ENCODE data around the gene MXI1. TPM values are rescaled to one million over a fixed set of nuclear protein-coding genes. Genes with fewer than 3 reads are reported as not detected.

The MXI1 gene
- total and polyA plus RNA-seq, 7 experiments from 2014 or later: 36.6 to 57.1 (median 52.7) TPM

DNA sequence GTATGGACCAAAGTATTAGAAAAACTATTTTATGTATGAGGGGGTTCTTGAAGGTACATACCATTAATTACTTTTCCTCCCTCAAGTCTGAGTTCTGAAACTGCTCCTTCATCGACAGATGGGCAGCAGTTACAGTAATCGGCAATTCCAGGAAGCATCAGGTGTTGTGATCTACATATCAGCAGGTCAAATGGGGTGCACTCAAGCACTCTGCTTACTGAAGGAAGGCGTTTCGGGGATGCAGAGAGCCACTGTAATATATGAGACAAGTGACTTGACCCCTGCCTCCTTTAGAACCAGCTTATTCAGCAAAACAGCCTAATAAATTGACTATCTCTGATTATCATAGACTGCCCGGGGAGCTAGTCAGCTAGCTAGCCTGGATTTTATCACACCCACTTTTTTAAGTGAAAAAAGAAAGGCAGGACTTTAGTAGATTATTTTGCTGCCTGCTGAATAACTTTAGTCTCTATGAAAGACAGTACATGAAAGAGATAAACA is 93.1 kb downstream of the MXI1 start:
- ChIA-PET POLR2A (interaction anchor here (0.6 to 6.8 kb wide), 4 partner anchors 18 to 217 kb away, joined by 3 to 68 read pairs (median 4); partner anchors contain the start of gene MXI1), CTCF (no interaction called here)
- no peaks in the 10 kb centered on the region for H3K27me3 ChIP-seq (ENCODE audit: control insufficient read depth in 2 of 2, insufficient read depth in 2 of 2, low read length in 2 of 2)
- peaks cover 14 to 59% (median 39%) of the 10 kb centered on the region in 3 experiments for H3K36me3 ChIP-seq (ENCODE audit: control insufficient read depth in 2 of 3, insufficient read depth in 3 of 3, low read length in 3 of 3)
- DNase-seq: no peak
- peaks cover 29 to 87% (median 68%) of the 10 kb centered on the region in 7 donors for H3K4me1 Mint-ChIP-seq
- H3K9me3 ChIP-seq (ENCODE audit: control insufficient read depth in 2 of 3, low read length in 3 of 3): no peaks in the 10 kb centered on the region
- no peak overlapping the region for H3K27ac ChIP-seq (ENCODE audit: low read depth, low read length)
- peaks cover 28 to 38% of the 10 kb centered on the region in 2 donors for H3K4me1 ChIP-seq (ENCODE audit: control insufficient read depth in 2 of 2, insufficient read depth in 2 of 2, low read length in 2 of 2)
- H3K27ac Mint-ChIP-seq: peak overlapping the region in 7 of 9 donors; percentile 6 to 60 (median 48)
- no peak overlapping the region for H3K4me3 ChIP-seq (ENCODE audit: low read length)
- no peak for ATAC-seq
- intact Hi-C loops (cut with micrococcal nuclease): loop anchor here (5.0 to 10.0 kb wide), 3 partner anchors 293 to 444 kb away; partner anchors contain the start of gene ADD3 (in 1 of the 2)
- H3K4me3 Mint-ChIP-seq: peak overlapping the region in 7 of 10 donors; percentile 14 to 61 (median 33)
- H3K27me3 Mint-ChIP-seq: no peaks in the 10 kb centered on the region
- peaks cover 18 to 43% (median 27%) of the 10 kb centered on the region in 5 donors for H3K36me3 Mint-ChIP-seq
- peaks cover 0 to 4% (median 0%) of the 10 kb centered on the region in 11 donors for H3K9me3 Mint-ChIP-seq

DNA sequence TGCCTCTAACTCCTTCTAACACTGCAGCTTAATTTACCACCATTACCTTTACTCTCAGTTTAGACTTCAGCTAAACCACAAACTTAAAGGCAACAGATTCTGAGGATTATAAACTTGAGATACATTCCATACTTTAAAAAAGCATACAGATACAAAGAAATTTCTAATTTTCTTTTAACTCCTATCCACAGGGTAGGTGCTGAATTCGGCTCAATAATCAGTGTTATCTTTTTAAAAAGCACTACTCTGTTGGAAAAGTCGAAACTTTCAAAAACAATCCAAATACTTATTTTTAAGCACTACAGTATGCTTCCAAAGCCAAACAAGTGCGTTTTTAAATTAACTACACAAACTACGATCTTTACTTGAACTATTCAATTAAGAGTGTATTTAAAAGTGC is 96.3 kb downstream of the MXI1 start:
- Mint-ChIP-seq H3K4me3 (peak overlapping the region; percentile 87 to 99 (median 97)), H3K4me1 (peaks cover 26 to 71% (median 63%) of the 10 kb centered on the region in 7 donors), H3K9me3 (peaks cover 0 to 4% (median 0%) of the 10 kb centered on the region in 11 donors), H3K36me3 (peaks cover 4 to 21% (median 10%) of the 10 kb centered on the region in 5 donors), H3K27ac (peak overlapping the region; percentile 77 to 100 (median 93)), H3K27me3 (no peaks in the 10 kb centered on the region)
- intact Hi-C loops (cut with micrococcal nuclease): loop anchor here (1.0 to 10.0 kb wide), 9 partner anchors 8 to 441 kb away; partner anchors contain the start of gene ADD3 (in 2 of the 2)
- H3K4me1 ChIP-seq (ENCODE audit: control insufficient read depth in 2 of 2, insufficient read depth in 2 of 2, low read length in 2 of 2): peaks cover 32 to 38% of the 10 kb centered on the region in 2 donors
- peaks cover 3 to 31% (median 24%) of the 10 kb centered on the region in 3 experiments for H3K36me3 ChIP-seq (ENCODE audit: control insufficient read depth in 2 of 3, insufficient read depth in 3 of 3, low read length in 3 of 3)
- peak overlapping the region; percentile 91 for H3K4me3 ChIP-seq (ENCODE audit: low read length)
- H3K27me3 ChIP-seq (ENCODE audit: control insufficient read depth in 2 of 2, insufficient read depth in 2 of 2, low read length in 2 of 2): no peaks in the 10 kb centered on the region
- no peaks in the 10 kb centered on the region for H3K9me3 ChIP-seq (ENCODE audit: control insufficient read depth in 2 of 3, low read length in 3 of 3)
- ATAC-seq (no peak), DNase-seq (no peak)
- ChIA-PET CTCF (interaction anchor here (0.6 to 5.1 kb wide), 3 partner anchors 31 to 1296 kb away, joined by 3 to 78 read pairs (median 3); no protein-coding TSS in a partner anchor), POLR2A (interaction anchor here (0.7 to 6.8 kb wide), 7 partner anchors 10 to 261 kb away, joined by 3 to 68 read pairs (median 5); partner anchors contain the start of genes DUSP5 and MXI1)
- peak overlapping the region; percentile 89 for H3K27ac ChIP-seq (ENCODE audit: low read depth, low read length)

DNA sequence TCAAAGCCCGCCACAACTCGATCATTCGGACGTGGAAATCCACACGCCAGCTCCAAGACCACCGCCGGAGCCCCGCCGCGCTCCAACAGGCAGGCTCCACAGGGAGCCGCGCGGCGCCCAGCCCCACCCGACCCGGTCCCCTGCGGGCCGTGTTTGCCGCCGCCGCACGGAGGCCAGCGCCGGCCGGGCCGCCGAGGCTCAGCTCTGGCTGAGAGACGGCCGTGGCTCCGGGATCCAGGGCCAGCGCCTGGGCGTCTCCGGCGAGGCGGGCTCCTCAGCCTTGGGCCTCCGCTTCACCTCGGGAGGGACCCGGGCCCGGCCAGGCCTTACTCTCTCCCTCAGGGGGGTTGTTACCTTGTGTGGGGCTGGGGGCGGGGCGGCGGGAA is 97.0 kb downstream of the MXI1 start:
- Mint-ChIP-seq H3K27me3 (no peaks in the 10 kb centered on the region), H3K4me1 (peaks cover 26 to 66% (median 57%) of the 10 kb centered on the region in 7 donors), H3K36me3 (peaks cover 4 to 18% (median 10%) of the 10 kb centered on the region in 5 donors), H3K9me3 (peaks cover 0 to 4% (median 0%) of the 10 kb centered on the region in 11 donors), H3K27ac (peak overlapping the region; percentile 97 to 100 (median 100)), H3K4me3 (peak overlapping the region; percentile 94 to 99 (median 98))
- Histone ChIP-seq H3K4me1 (ENCODE audit: control insufficient read depth in 2 of 2, insufficient read depth in 2 of 2, low read length in 2 of 2) (peaks cover 32 to 38% of the 10 kb centered on the region in 2 donors), H3K27me3 (ENCODE audit: control insufficient read depth in 2 of 2, insufficient read depth in 2 of 2, low read length in 2 of 2) (no peaks in the 10 kb centered on the region), H3K9me3 (ENCODE audit: control insufficient read depth in 2 of 3, low read length in 3 of 3) (no peaks in the 10 kb centered on the region), H3K27ac (ENCODE audit: low read depth, low read length) (peak overlapping the region; percentile 89), H3K36me3 (ENCODE audit: control insufficient read depth in 2 of 3, insufficient read depth in 3 of 3, low read length in 3 of 3) (peaks cover 0 to 24% (median 24%) of the 10 kb centered on the region in 3 experiments), H3K4me3 (ENCODE audit: low read length) (peak overlapping the region; percentile 91)
- intact Hi-C loops (cut with micrococcal nuclease): loop anchor here (1.0 to 10.0 kb wide), 8 partner anchors 9 to 440 kb away; partner anchors contain the start of gene ADD3 (in 2 of the 2)
- DNase-seq: no peak
- ATAC-seq: peak; percentile 63
- CTCF ChIA-PET: interaction anchor here (1.2 to 5.1 kb wide), 4 partner anchors 8 to 263 kb away, joined by 3 to 78 read pairs (median 6); partner anchors contain the start of gene SMC3
- POLR2A ChIA-PET: interaction anchor here (0.6 to 6.8 kb wide), 20 partner anchors 12 to 263 kb away, joined by 3 to 68 read pairs (median 5); partner anchors contain the start of genes DUSP5, MXI1 and SMC3

DNA sequence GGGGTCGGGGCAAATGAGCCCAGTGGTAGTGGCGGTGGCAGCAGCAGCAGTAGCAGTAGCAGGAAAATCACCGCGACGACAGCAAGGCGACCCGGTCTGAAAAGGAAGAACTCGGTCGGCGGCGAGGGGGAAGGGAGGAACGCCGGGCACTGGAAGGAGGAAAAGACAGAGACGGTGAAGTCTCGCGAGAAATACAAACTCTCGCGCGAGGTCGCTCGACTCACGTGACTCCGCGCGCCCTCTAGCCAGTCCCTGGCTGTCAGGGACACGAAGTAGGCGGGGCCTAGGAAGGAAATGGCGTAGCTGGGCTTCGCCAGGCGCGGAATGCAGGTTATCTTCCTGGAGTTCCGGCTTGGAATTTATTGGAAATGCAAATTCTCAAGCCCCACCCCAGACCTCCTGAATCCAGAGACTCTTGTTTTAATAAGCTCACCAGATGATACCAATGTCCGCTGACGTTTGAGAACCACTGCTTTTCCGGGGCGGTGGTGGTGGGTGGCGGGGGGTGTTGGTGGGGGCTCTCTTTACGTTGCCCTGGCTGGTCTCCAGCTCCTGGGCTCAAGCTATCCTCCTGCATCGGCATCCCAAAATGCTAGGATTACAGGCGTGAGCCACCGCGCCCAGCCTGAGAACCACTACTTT is 97.5 kb downstream of the MXI1 start, which contains the start of gene SMNDC1:
TSS of gene SMNDC1 (minus strand) at position 141 of the 642 bp plus-strand sequence. CDS start 1,333 bp downstream, outside the sequence.
- H3K9me3 Mint-ChIP-seq: peaks cover 0 to 4% (median 0%) of the 10 kb centered on the region in 11 donors
- ATAC-seq: peak; percentile 94
- peaks cover 4 to 17% (median 10%) of the 10 kb centered on the region in 5 donors for H3K36me3 Mint-ChIP-seq
- no peaks in the 10 kb centered on the region for H3K27me3 Mint-ChIP-seq
- peak; percentile 93 to 97 (median 96) for DNase-seq
- H3K27ac ChIP-seq (ENCODE audit: low read depth, low read length): peak within 1 kb of the TSS; percentile 89
- no peaks in the 10 kb centered on the region for H3K27me3 ChIP-seq (ENCODE audit: control insufficient read depth in 2 of 2, insufficient read depth in 2 of 2, low read length in 2 of 2)
- H3K36me3 ChIP-seq (ENCODE audit: control insufficient read depth in 2 of 3, insufficient read depth in 3 of 3, low read length in 3 of 3): peaks cover 0 to 24% (median 23%) of the 10 kb centered on the region in 3 experiments
- ChIA-PET CTCF (interaction anchor here (0.5 to 5.1 kb wide), 7 partner anchors 9 to 265 kb away, joined by 3 to 78 read pairs (median 5); partner anchors contain the start of gene SMC3), POLR2A (interaction anchor here (0.5 to 6.8 kb wide), 25 partner anchors 9 to 614 kb away, joined by 3 to 68 read pairs (median 4); partner anchors contain the start of genes BBIP1, DUSP5, MXI1 and SHOC2)
- intact Hi-C loops (cut with micrococcal nuclease): loop anchor here (1.0 to 10.0 kb wide), 13 partner anchors 10 to 614 kb away; partner anchors contain the start of genes ADD3 (in 2 of the 2), BBIP1 (in 1 of the 2), PDCD4 (in 1 of the 2) and SHOC2 (in 1 of the 2)
- peaks cover 32 to 38% of the 10 kb centered on the region in 2 donors for H3K4me1 ChIP-seq (ENCODE audit: control insufficient read depth in 2 of 2, insufficient read depth in 2 of 2, low read length in 2 of 2)
- H3K9me3 ChIP-seq (ENCODE audit: control insufficient read depth in 2 of 3, low read length in 3 of 3): no peaks in the 10 kb centered on the region
- H3K4me3 Mint-ChIP-seq: peak within 1 kb of the TSS; percentile 94 to 99 (median 98)
- peak within 1 kb of the TSS; percentile 97 to 100 (median 100) for H3K27ac Mint-ChIP-seq
- H3K4me3 ChIP-seq (ENCODE audit: low read length): peak within 1 kb of the TSS; percentile 91
- H3K4me1 Mint-ChIP-seq: peaks cover 26 to 61% (median 55%) of the 10 kb centered on the region in 7 donors

DNA sequence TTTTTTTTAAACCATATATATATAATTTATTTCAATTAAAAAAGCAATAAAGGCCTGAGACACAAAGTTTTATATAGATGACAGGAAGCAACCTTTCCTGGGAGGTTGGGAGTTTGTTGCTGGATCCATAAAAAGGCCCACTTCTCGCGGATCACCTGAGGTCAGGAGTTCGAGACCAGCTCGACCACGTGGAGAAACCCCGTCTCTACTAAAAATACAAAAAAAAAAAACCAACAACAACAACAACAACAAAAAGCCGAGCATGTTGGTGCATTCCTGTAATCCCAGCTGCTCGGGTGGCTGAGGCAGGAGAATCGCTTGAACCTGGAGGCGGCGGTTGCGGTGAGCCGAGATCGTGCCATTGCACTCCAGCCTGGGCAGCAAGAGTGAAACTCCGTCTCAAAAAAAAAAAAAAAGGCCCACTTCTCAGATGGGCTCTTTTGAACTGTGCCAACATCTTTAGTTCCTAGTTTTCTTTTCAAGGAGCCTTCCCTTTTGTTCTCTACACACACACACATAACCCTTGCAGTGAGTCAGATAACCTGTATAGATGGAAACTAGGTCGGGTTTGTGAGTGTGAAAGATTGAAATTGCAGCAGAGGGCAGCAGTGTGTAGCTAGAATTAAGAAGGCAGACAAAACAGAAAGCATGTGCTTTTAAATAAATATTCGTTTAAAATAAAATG is 98.5 kb downstream of the MXI1 start:
- Mint-ChIP-seq H3K27ac (peak overlapping the region; percentile 83 to 100 (median 99)), H3K4me3 (peak overlapping the region; percentile 94 to 99 (median 98)), H3K27me3 (peaks cover 0 to 4% (median 0%) of the 10 kb centered on the region in 5 donors), H3K4me1 (peaks cover 24 to 51% (median 45%) of the 10 kb centered on the region in 7 donors), H3K9me3 (peaks cover 0 to 4% (median 0%) of the 10 kb centered on the region in 11 donors), H3K36me3 (peaks cover 3 to 16% (median 8%) of the 10 kb centered on the region in 5 donors)
- DNase-seq (peak in 7 of 9 donors; percentile 64 to 80 (median 74)), ATAC-seq (peak; percentile 73)
- ChIA-PET POLR2A (interaction anchor here (0.7 to 6.8 kb wide), 15 partner anchors 10 to 261 kb away, joined by 3 to 68 read pairs (median 6); partner anchors contain the start of genes DUSP5, MXI1 and SMC3), CTCF (interaction anchor here (0.5 to 5.1 kb wide), 15 partner anchors 10 to 442 kb away, joined by 3 to 78 read pairs (median 3); partner anchors contain the start of gene SMC3)
- Histone ChIP-seq H3K4me1 (ENCODE audit: control insufficient read depth in 2 of 2, insufficient read depth in 2 of 2, low read length in 2 of 2) (peaks cover 26 to 28% of the 10 kb centered on the region in 2 donors), H3K36me3 (ENCODE audit: control insufficient read depth in 2 of 3, insufficient read depth in 3 of 3, low read length in 3 of 3) (peaks cover 0 to 17% (median 15%) of the 10 kb centered on the region in 3 experiments), H3K4me3 (ENCODE audit: low read length) (no peak overlapping the region), H3K27me3 (ENCODE audit: control insufficient read depth in 2 of 2, insufficient read depth in 2 of 2, low read length in 2 of 2) (no peaks in the 10 kb centered on the region), H3K27ac (ENCODE audit: low read depth, low read length) (peak overlapping the region; percentile 1), H3K9me3 (ENCODE audit: control insufficient read depth in 2 of 3, low read length in 3 of 3) (no peaks in the 10 kb centered on the region)
- intact Hi-C loops (cut with micrococcal nuclease): loop anchor here (1.0 to 10.0 kb wide), 16 partner anchors 50 to 613 kb away; partner anchors contain the start of genes BBIP1 (in 2 of the 2), SHOC2 (in 2 of the 2), SMC3 (in 2 of the 2) and DUSP5 (in 1 of the 2)

Data from naive thymus-derived CD4-positive, alpha-beta T cell (primary cell).